HG03521 (cell line): Measurements from ENCODE around the gene CES4A.
"Not testable (repeated sequence)": the region's sequence is repeated elsewhere in the genome, so short reads cannot be mapped to it uniquely, and the experiment has no call there.

Experiments used
- ATAC-seq: cut with Tn5 transposase; IDR thresholded peaks from one replicate; pipeline ENCODE4 v1.9.1; 2021; ENCODE audit warnings: mild to moderate bottlenecking, moderate library complexity; ENCODE audit not compliant: unreplicated experiment

The CES4A gene

DNA sequence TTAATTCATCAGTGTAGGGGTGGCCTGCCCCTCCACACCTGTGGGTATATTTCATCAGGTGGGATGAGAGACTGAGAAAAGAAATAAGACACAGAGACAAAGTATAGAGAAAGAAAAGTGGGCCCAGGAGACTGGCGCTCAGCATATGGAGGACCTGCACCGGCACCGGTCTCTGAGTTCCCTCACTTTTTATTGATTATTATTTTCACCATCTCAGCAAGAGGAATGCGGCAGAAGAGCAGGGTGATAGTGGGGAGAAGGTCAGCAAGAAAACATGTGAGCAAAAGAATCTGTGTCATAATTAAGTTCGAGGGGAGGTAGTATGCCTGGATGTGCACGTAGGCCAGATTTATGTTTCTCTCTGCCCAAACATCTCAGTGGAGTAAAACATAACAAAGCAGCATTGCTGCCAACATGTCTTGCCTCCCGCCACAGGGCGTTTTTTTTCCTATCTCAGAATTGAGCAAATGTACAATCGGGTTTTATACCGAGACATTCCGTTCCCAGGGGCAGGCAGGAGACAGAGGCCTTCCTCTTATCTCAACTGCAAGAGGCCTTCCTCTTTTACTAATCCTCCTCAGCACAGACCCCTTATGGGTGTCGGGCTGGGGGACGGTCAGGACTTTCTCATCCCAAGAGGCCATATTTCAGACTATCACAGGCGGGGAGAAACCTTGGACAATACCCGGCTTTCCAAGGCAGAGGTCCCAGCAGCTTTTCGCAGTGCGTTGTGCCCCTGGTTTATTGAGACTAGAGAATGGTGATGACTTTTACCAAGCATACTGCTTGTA is 32.8 kb upstream of the CES4A start:
- ATAC-seq = not testable (repeated sequence)

GRCh38 chr16:66956154-66956457 is 32.3 kb upstream of the CES4A start:
- not testable (repeated sequence) for ATAC-seq

DNA sequence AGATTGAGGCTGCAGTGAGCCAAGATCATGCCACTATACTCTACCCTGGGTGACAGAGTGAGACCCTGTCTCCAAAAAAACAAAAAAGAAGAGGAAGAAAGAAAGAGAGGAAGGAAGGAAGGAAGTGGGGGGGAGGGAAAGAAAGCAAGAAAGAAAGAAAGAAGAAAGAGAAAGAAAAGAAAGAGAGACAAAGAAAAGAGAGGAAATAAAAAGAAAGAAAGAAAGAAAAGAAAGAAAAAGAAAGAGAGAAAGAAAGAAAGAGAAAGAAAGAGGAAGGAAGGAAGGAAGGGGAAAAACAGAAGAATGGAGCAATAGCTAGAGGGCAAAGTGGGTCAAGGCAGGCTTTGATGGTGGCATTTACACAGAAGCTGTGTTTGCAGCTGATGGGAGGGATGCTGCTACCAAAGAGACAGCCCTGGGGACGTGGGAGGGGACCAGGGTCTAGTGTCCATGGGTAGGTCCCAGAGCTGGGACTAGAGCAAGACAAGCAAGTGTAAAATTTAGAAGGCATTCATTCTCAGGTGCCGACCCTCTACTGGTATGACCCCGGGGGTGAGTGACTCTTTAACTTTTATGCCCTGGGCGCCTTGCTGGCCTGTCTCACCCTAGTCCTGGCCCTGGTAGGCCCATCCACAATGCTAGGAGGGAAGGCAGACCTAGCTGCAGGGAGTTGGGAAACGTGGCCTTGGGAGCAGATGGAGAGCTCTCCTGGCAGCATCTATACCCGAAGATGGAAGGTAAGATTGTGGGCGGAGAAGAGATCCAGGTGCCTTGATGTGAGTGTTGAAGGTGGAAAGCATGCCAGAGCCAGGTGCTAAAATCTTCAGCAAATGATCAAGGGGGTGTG is 29.3 kb upstream of the CES4A start:
- ATAC-seq = no peak

DNA sequence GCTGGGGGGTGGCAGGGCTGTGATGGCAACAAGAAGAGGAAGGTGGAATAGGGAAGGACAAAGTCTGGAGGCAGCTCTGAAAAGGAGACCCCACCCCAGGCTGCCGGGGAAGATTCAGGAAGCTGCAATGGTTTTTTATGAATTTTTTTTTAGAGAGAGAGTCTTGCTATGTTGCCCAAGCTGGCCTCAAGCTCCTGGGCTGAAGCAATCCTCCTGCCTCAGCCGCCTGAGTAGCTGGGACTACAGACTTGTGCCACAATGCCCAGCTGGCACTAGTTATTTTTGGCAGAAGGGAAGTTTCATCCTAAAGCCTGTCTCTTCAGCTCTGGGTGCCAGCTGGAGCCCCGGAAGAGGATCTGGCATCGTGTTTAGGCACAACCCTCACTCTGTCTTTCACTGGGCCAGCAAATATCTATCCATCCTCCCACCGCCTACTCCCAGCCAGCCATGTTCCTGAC is 28.7 kb upstream of the CES4A start:
- no peak for ATAC-seq

DNA sequence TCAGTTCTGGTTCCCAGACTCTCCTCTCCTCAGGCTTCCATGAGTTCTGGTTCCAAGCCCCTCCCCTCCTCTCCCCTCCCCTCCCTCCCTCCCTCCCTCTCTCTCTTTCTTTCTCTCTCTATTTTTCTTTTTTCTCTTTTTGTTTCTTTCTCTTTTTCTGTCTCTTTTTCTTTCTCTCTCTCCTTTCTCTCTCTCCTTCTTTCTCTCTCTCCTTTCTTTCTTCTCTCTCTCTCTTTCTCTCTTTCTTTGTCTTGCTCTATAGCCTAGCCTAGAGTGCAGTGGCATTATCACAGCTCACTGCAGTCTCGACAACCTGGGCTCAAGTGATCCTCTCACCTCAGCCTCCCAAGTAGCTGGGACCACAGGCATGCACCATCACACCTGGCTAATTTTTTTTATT is 28.1 kb upstream of the CES4A start:
- no peak for ATAC-seq

DNA sequence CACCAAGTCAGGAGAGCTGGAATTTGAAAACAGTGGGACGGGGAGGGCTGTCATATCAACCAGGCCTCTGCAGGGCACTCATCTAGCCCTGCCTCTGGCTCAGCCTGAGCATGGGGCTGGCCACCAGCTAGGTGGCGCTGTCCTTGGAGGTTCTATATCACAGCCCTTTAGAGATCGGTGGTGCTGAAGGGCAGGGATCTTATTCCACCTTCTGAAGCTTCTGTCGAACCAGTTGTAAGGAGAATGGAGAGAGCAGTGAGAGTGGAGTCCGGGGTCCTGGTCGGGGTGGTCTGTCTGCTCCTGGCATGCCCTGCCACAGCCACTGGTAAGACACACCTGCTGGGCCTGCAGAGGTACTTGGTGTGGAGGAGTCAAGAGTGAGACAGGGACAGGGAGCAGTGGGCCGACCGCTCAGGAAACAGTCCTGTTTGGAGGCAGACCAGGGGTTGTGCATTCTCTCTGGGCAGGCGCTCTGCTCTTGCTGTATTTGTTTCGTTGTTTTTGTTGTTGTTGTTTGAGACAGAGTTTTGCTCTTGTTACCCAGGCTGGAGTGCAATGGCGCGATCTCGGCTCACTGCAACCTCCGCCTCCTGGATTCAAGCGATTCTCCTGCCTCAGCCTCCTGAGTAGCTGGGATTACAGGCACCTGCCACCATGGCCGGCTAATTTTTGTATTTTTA is 27.2 kb upstream of the CES4A start, which contains the start of gene CES3:
CES3 (plus strand) TSS at position 202 of the 680 bp plus-strand sequence; CDS start at position 244, 42 bp downstream.
- ATAC-seq = peak; percentile 78

- ATAC-seq = no peak
Observed at GRCh38 chr16:66961914-66962313, 26.5 kb upstream of the CES4A start.

DNA sequence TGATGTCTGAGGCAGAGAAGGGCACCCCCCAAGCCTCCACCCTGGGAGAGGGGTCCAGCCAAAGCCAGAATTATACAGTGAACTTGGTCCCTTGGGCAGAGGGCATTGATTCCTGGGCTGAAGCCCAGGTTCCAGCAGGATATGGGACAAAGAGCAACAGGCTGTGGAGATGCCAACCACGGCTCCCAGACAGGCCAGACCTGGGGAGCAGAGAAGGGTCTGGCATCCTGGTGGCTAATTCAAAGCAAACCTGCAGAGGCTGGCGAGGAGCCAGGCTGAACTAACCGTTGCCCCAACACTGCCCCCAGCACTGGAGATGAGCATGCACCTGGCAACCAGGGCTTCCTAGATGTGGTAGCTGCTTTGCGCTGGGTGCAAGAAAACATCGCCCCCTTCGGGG is 24.3 kb upstream of the CES4A start:
- no peak for ATAC-seq

- no peak for ATAC-seq
Observed at GRCh38 chr16:66968847-66969246, 19.5 kb upstream of the CES4A start.

- no peak for ATAC-seq
Observed at GRCh38 chr16:66970775-66971720, 17.3 kb upstream of the CES4A start.

DNA sequence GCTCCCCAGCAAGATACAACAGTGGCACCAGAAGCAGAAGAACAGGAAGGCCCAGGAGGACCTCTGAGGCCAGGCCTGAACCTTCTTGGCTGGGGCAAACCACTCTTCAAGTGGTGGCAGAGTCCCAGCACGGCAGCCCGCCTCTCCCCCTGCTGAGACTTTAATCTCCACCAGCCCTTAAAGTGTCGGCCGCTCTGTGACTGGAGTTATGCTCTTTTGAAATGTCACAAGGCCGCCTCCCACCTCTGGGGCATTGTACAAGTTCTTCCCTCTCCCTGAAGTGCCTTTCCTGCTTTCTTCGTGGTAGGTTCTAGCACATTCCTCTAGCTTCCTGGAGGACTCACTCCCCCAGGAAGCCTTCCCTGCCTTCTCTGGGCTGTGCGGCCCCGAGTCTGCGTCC is 15.4 kb upstream of the CES4A start:
- no peak for ATAC-seq

DNA sequence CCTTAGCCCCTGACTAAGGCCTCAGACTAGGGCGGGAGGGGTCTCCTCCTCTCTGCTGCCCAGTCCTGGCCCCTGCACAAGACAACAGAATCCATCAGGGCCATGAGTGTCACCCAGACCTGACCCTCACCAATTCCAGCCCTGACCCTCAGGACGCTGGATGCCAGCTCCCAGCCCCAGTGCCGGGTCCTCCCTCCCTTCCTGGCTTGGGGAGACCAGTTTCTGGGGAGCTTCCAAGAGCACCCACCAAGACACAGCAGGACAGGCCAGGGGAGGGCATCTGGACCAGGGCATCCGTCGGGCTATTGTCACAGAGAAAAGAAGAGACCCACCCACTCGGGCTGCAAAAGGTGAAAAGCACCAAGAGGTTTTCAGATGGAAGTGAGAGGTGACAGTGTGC is 14.7 kb upstream of the CES4A start:
- no peak for ATAC-seq

GRCh38 chr16:66974156-66974931 is 14.0 kb upstream of the CES4A start:
- ATAC-seq = not testable (repeated sequence)

- ATAC-seq = not testable (repeated sequence)
Observed at GRCh38 chr16:66974932-66975246, 13.5 kb upstream of the CES4A start.

GRCh38 chr16:66975302-66975893 is 13.0 kb upstream of the CES4A start:
- ATAC-seq = no peak

DNA sequence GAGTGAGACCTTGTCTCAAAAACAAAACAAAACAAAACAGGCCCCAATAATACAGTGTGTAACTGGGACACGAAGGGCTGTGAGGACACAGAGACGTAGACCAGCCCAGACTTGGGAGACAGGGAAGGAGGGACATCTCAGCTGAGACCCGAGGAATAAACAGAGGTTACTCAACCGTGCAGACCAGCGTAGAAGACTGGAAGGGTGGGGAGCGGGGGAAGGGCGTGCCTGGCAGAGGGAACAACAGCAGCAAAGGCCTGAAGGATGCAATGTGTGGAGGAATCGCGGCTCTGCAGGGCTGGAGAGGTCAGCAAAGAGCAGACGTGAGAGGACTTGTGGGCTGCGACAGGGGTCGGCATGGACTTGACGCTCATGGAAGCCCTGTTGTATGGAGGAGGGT is 11.6 kb upstream of the CES4A start:
- no peak for ATAC-seq

GRCh38 chr16:66977341-66978113 is 10.9 kb upstream of the CES4A start:
- ATAC-seq = peak; percentile 83

- ATAC-seq = no peak
Observed at GRCh38 chr16:66979011-66979717, 9.2 kb upstream of the CES4A start.
